GM23338 (cell line): ENCODE data around the gene GRID1.

ENCODE experiments used
- CREB1 ChIP-seq: fragments of 250-450 bp; sonication (Bioruptor Pico); IDR thresholded peaks from 2 replicates; pipeline ENCODE4 v1.5.0; 2020; ENCODE audit warnings: low read depth, mild to moderate bottlenecking, moderate library complexity
- CTCF ChIP-seq, 2 experiments: fragments of 200-600 bp in 1 of 2; sonication (generic) in 1 of 2; conservative IDR thresholded peaks; 2 replicates each; pipeline versions ENCODE4 v1.5.1 to v1.6.1; 2016 to 2017; ENCODE audit warnings: antibody characterized with exemption in 2 of 2, low read depth in 2 of 2, mild to moderate bottlenecking in 2 of 2, moderate library complexity in 1 of 2
- ETS1 ChIP-seq: IDR thresholded peaks from 2 replicates; pipeline ENCODE4 v1.6.1; 2016; ENCODE audit warnings: antibody characterized with exemption
- EZH2 ChIP-seq: fragments of 200-600 bp; sonication (generic); IDR thresholded peaks from one replicate; pipeline ENCODE4 v1.8.0; 2017; ENCODE audit warnings: antibody characterized with exemption, mild to moderate bottlenecking, low read depth; ENCODE audit not compliant: unreplicated experiment
- EZH2phosphoT487 ChIP-seq: fragments of 200-600 bp; sonication (generic); IDR thresholded peaks from one replicate; pipeline ENCODE4 v1.8.1; 2018; ENCODE audit warnings: antibody characterized with exemption; ENCODE audit not compliant: unreplicated experiment
- JUNB ChIP-seq: IDR thresholded peaks from one replicate; pipeline ENCODE4 v1.6.1; 2016; ENCODE audit warnings: antibody characterized with exemption; ENCODE audit not compliant: unreplicated experiment
- NANOG ChIP-seq: IDR thresholded peaks from 2 replicates; pipeline ENCODE4 v1.6.1; 2016; ENCODE audit warnings: antibody characterized with exemption, borderline replicate concordance
- POLR2AphosphoS5 ChIP-seq: IDR thresholded peaks from 2 replicates; pipeline ENCODE4 v1.6.1; 2016; ENCODE audit warnings: antibody characterized with exemption, low read depth
- STAT1 ChIP-seq: IDR thresholded peaks from one replicate; pipeline ENCODE4 v1.6.1; 2016; ENCODE audit warnings: antibody characterized with exemption; ENCODE audit not compliant: unreplicated experiment
- ZNF114 ChIP-seq: fragments of 250-450 bp; sonication (Bioruptor Pico); IDR thresholded peaks from 2 replicates; pipeline ENCODE4 v1.5.0; 2020; ENCODE audit warnings: mild to moderate bottlenecking, moderate library complexity
- ZNF331 ChIP-seq: fragments of 250-450 bp; sonication (Bioruptor Pico); IDR thresholded peaks from 2 replicates; pipeline ENCODE4 v1.5.0; 2020; ENCODE audit warnings: low read depth, mild to moderate bottlenecking, moderate library complexity
- ZNF462 ChIP-seq: fragments of 250-450 bp; sonication (Bioruptor Pico); IDR thresholded peaks from 2 replicates; pipeline ENCODE4 v1.5.0; 2020; ENCODE audit warnings: mild to moderate bottlenecking, moderate library complexity
- TF ChIP-seq, protein P1 (sequence below): IDR thresholded peaks from one replicate; pipeline ENCODE4 v1.6.1; 2018; ENCODE audit warnings: antibody characterized with exemption; ENCODE audit not compliant: unreplicated experiment

GRCh38 chr10:86042161-86042560 lies 324.4 kb downstream of the GRID1 start:
- TF ChIP-seq CTCF (conservative IDR thresholded peaks at IDR 0.05; ENCODE audit: low read depth in 2 of 2) = no peak
- TF ChIP-seq STAT1 = no peak
- TF ChIP-seq ZNF331 (CRISPR knock-in tag) = no peak
- no peak for TF ChIP-seq EZH2
- no peak for TF ChIP-seq POLR2AphosphoS5
- no peak for TF ChIP-seq JUNB
- TF ChIP-seq, protein P1, sequence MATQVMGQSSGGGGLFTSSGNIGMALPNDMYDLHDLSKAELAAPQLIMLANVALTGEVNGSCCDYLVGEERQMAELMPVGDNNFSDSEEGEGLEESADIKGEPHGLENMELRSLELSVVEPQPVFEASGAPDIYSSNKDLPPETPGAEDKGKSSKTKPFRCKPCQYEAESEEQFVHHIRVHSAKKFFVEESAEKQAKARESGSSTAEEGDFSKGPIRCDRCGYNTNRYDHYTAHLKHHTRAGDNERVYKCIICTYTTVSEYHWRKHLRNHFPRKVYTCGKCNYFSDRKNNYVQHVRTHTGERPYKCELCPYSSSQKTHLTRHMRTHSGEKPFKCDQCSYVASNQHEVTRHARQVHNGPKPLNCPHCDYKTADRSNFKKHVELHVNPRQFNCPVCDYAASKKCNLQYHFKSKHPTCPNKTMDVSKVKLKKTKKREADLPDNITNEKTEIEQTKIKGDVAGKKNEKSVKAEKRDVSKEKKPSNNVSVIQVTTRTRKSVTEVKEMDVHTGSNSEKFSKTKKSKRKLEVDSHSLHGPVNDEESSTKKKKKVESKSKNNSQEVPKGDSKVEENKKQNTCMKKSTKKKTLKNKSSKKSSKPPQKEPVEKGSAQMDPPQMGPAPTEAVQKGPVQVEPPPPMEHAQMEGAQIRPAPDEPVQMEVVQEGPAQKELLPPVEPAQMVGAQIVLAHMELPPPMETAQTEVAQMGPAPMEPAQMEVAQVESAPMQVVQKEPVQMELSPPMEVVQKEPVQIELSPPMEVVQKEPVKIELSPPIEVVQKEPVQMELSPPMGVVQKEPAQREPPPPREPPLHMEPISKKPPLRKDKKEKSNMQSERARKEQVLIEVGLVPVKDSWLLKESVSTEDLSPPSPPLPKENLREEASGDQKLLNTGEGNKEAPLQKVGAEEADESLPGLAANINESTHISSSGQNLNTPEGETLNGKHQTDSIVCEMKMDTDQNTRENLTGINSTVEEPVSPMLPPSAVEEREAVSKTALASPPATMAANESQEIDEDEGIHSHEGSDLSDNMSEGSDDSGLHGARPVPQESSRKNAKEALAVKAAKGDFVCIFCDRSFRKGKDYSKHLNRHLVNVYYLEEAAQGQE = no peak
- TF ChIP-seq EZH2phosphoT487 = no peak
- no peak for TF ChIP-seq CREB1
- TF ChIP-seq ETS1 = no peak
- TF ChIP-seq ZNF114 = no peak
- TF ChIP-seq NANOG = no peak
- no peak for TF ChIP-seq ZNF462 (CRISPR knock-in tag)
